ENCODE measurements around the gene TMCO6. TPM values are rescaled to one million over a fixed set of nuclear protein-coding genes. Genes with fewer than 3 reads are reported as not detected.

Gene TMCO6
- total and polyA plus RNA-seq, 4 donors: 12.6 to 55.9 (median 18.7) TPM

GRCh38 chr5:140607031-140607430 is 32.2 kb upstream of the TMCO6 start:
- 35% methylated on average over 2 of the region's 2 CpGs for WGBS
- Histone ChIP-seq H3K27me3 (ENCODE audit: control insufficient read depth in 4 of 4, insufficient read depth in 4 of 4, low read length in 3 of 4) (no peaks in the 10 kb centered on the region), H3K9ac (ENCODE audit: low read depth in 1 of 2, low read length in 2 of 2) (no peak overlapping the region), H3K36me3 (ENCODE audit: control insufficient read depth in 4 of 4, insufficient read depth in 3 of 4, low read depth in 1 of 4, low read length in 3 of 4) (no peaks in the 10 kb centered on the region), H3K4me1 (ENCODE audit: control insufficient read depth in 4 of 4, insufficient read depth in 4 of 4, low read length in 3 of 4) (peaks cover 0 to 16% (median 6%) of the 10 kb centered on the region in 4 donors), H3K9me3 (ENCODE audit: control insufficient read depth in 4 of 4, low read length in 3 of 4) (no peaks in the 10 kb centered on the region), H3K27ac (ENCODE audit: low read depth in 1 of 2, low read length in 2 of 2) (peak overlapping the region; percentile 83 to 85), H3K4me3 (ENCODE audit: low read depth in 1 of 3, low read length in 3 of 3) (no peak overlapping the region)
- DNase-seq (ENCODE audit: low spot score): no peak
- peak; percentile 85 to 90 for TF ChIP-seq HNF4A (conservative IDR thresholded peaks at IDR 0.05)
- peak; percentile 90 to 96 for TF ChIP-seq RXRA (IDR thresholded peaks at IDR 0.05)
- TF ChIP-seq, protein P1, sequence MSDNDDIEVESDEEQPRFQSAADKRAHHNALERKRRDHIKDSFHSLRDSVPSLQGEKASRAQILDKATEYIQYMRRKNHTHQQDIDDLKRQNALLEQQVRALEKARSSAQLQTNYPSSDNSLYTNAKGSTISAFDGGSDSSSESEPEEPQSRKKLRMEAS (IDR thresholded peaks at IDR 0.05): peak; percentile 72
- TF ChIP-seq YY1 (IDR thresholded peaks at IDR 0.05): peak; percentile 77
- no peak for TF ChIP-seq NR2F2 (IDR thresholded peaks at IDR 0.05)
- peak; percentile 85 for TF ChIP-seq FOXA1 (IDR thresholded peaks at IDR 0.05)
- TF ChIP-seq, protein P2, sequence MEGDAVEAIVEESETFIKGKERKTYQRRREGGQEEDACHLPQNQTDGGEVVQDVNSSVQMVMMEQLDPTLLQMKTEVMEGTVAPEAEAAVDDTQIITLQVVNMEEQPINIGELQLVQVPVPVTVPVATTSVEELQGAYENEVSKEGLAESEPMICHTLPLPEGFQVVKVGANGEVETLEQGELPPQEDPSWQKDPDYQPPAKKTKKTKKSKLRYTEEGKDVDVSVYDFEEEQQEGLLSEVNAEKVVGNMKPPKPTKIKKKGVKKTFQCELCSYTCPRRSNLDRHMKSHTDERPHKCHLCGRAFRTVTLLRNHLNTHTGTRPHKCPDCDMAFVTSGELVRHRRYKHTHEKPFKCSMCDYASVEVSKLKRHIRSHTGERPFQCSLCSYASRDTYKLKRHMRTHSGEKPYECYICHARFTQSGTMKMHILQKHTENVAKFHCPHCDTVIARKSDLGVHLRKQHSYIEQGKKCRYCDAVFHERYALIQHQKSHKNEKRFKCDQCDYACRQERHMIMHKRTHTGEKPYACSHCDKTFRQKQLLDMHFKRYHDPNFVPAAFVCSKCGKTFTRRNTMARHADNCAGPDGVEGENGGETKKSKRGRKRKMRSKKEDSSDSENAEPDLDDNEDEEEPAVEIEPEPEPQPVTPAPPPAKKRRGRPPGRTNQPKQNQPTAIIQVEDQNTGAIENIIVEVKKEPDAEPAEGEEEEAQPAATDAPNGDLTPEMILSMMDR (IDR thresholded peaks at IDR 0.05; ENCODE audit: low read depth, low read length, missing input control): no peak
- peak; percentile 91 for TF ChIP-seq SP1 (IDR thresholded peaks at IDR 0.05)
- TF ChIP-seq RAD21 (IDR thresholded peaks at IDR 0.05): peak in 1 of 2 donors; percentile 44
- peak; percentile 57 to 83 for TF ChIP-seq JUND (IDR thresholded peaks at IDR 0.05)
- TF ChIP-seq ZBTB33 (IDR thresholded peaks at IDR 0.05): peak; percentile 86
- TF ChIP-seq, protein P3, sequence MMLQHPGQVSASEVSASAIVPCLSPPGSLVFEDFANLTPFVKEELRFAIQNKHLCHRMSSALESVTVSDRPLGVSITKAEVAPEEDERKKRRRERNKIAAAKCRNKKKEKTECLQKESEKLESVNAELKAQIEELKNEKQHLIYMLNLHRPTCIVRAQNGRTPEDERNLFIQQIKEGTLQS (IDR thresholded peaks at IDR 0.05): peak; percentile 95
- peak; percentile 92 for TF ChIP-seq FOXA2 (IDR thresholded peaks at IDR 0.05)
- TF ChIP-seq GABPA (IDR thresholded peaks at IDR 0.05 in 1 of 2, conservative IDR thresholded peaks at IDR 0.05 in 1 of 2): peak in 1 of 2 donors; percentile 35
- TF ChIP-seq HNF4G (IDR thresholded peaks at IDR 0.05): peak; percentile 55
- peak in 1 of 2 donors; percentile 76 for TF ChIP-seq EGR1 (IDR thresholded peaks at IDR 0.05; ENCODE audit: low read depth in 2 of 2)
- TF ChIP-seq, protein P4, sequence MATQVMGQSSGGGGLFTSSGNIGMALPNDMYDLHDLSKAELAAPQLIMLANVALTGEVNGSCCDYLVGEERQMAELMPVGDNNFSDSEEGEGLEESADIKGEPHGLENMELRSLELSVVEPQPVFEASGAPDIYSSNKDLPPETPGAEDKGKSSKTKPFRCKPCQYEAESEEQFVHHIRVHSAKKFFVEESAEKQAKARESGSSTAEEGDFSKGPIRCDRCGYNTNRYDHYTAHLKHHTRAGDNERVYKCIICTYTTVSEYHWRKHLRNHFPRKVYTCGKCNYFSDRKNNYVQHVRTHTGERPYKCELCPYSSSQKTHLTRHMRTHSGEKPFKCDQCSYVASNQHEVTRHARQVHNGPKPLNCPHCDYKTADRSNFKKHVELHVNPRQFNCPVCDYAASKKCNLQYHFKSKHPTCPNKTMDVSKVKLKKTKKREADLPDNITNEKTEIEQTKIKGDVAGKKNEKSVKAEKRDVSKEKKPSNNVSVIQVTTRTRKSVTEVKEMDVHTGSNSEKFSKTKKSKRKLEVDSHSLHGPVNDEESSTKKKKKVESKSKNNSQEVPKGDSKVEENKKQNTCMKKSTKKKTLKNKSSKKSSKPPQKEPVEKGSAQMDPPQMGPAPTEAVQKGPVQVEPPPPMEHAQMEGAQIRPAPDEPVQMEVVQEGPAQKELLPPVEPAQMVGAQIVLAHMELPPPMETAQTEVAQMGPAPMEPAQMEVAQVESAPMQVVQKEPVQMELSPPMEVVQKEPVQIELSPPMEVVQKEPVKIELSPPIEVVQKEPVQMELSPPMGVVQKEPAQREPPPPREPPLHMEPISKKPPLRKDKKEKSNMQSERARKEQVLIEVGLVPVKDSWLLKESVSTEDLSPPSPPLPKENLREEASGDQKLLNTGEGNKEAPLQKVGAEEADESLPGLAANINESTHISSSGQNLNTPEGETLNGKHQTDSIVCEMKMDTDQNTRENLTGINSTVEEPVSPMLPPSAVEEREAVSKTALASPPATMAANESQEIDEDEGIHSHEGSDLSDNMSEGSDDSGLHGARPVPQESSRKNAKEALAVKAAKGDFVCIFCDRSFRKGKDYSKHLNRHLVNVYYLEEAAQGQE (IDR thresholded peaks at IDR 0.05): peak; percentile 67
- no peak for TF ChIP-seq TAF1 (conservative IDR thresholded peaks at IDR 0.05)

Data from liver (tissue), 9 donors.